ENCODE results near the gene APBB2.
A peak's percentile ranks its signal among the peaks of the same experiment; 100 is the strongest.

The APBB2 gene

GRCh38 chr4:40990236-40990898 is 224.0 kb downstream of the APBB2 start:
- TF ChIP-seq CTCF (IDR thresholded peaks at IDR 0.05; ENCODE audit: low read depth, low read length, missing control alignments) = no peak
- H3K4me3 ChIP-seq (ENCODE audit: low read depth, low read length) = no peak overlapping the region
- in situ Hi-C loops (cut with HindIII; ENCODE audit: low sequenced_read_pairs) = no loop called here
- peak; percentile 80 for DNase-seq (ENCODE audit: low read depth)

- in situ Hi-C loops (cut with HindIII; ENCODE audit: low sequenced_read_pairs) = no loop called here
- no peak for DNase-seq (ENCODE audit: low read depth)
- TF ChIP-seq CTCF (IDR thresholded peaks at IDR 0.05; ENCODE audit: low read depth, low read length, missing control alignments) = no peak
- no peak overlapping the region for H3K4me3 ChIP-seq (ENCODE audit: low read depth, low read length)
Observed at GRCh38 chr4:40987151-40987550, 227.2 kb downstream of the APBB2 start.

GRCh38 chr4:40986375-40986774 is 228.0 kb downstream of the APBB2 start:
- in situ Hi-C loops (cut with HindIII; ENCODE audit: low sequenced_read_pairs) = no loop called here
- DNase-seq (ENCODE audit: low read depth) = no peak
- H3K4me3 ChIP-seq (ENCODE audit: low read depth, low read length) = no peak overlapping the region
- no peak for TF ChIP-seq CTCF (IDR thresholded peaks at IDR 0.05; ENCODE audit: low read depth, low read length, missing control alignments)

- DNase-seq (ENCODE audit: low read depth) = no peak
- TF ChIP-seq CTCF (IDR thresholded peaks at IDR 0.05; ENCODE audit: low read depth, low read length, missing control alignments) = no peak
- H3K4me3 ChIP-seq (ENCODE audit: low read depth, low read length) = no peak overlapping the region
- in situ Hi-C loops (cut with HindIII; ENCODE audit: low sequenced_read_pairs) = no loop called here
Observed at GRCh38 chr4:40984051-40984450, 230.3 kb downstream of the APBB2 start.

GRCh38 chr4:40980318-40980883 is 233.9 kb downstream of the APBB2 start:
- no peak for DNase-seq (ENCODE audit: low read depth)
- peak; percentile 50 for TF ChIP-seq CTCF (IDR thresholded peaks at IDR 0.05; ENCODE audit: low read depth, low read length, missing control alignments)

GRCh38 chr4:40978548-40978947 is 235.8 kb downstream of the APBB2 start:
- no peak for TF ChIP-seq CTCF (IDR thresholded peaks at IDR 0.05; ENCODE audit: low read depth, low read length, missing control alignments)
- DNase-seq (ENCODE audit: low read depth) = no peak
- H3K4me3 ChIP-seq (ENCODE audit: low read depth, low read length) = no peak overlapping the region
- in situ Hi-C loops (cut with HindIII; ENCODE audit: low sequenced_read_pairs) = no loop called here

More at GRCh38 chr4:40980318-40980883, 233.9 kb downstream of the APBB2 start:
- in situ Hi-C loops (cut with HindIII; ENCODE audit: low sequenced_read_pairs) = no loop called here
- no peak overlapping the region for H3K4me3 ChIP-seq (ENCODE audit: low read depth, low read length)
